ENCODE measurements around the gene MCRIP2.

Gene MCRIP2

GRCh38 chr16:649631-650030, 8.0 kb downstream of the MCRIP2 start:
- no peak for FAIRE-seq

GRCh38 chr16:651844-652243, 10.2 kb downstream of the MCRIP2 start:
- FAIRE-seq, result no peak

- FAIRE-seq, result no peak
Observed at GRCh38 chr16:652454-653305, 11.1 kb downstream of the MCRIP2 start.

- FAIRE-seq, result no peak
Observed at GRCh38 chr16:654034-654433, 12.4 kb downstream of the MCRIP2 start.

- FAIRE-seq, result no peak
Observed at GRCh38 chr16:657487-657886, 15.9 kb downstream of the MCRIP2 start.

GRCh38 chr16:658679-659571, 17.3 kb downstream of the MCRIP2 start:
- FAIRE-seq, result no peak

GRCh38 chr16:659618-660017, 18.0 kb downstream of the MCRIP2 start:
- no peak for FAIRE-seq

GRCh38 chr16:660132-660458, 18.5 kb downstream of the MCRIP2 start:
- no peak for FAIRE-seq

GRCh38 chr16:660459-661183, 19.0 kb downstream of the MCRIP2 start:
- no peak for FAIRE-seq

GRCh38 chr16:661184-661821, 19.7 kb downstream of the MCRIP2 start:
- no peak for FAIRE-seq

GRCh38 chr16:662095-662494, 20.5 kb downstream of the MCRIP2 start:
- no peak for FAIRE-seq

GRCh38 chr16:662597-662996, 21.0 kb downstream of the MCRIP2 start:
- no peak for FAIRE-seq

- FAIRE-seq, result no peak
Observed at GRCh38 chr16:666572-666971, 24.9 kb downstream of the MCRIP2 start.

GRCh38 chr16:667113-667779, 25.6 kb downstream of the MCRIP2 start:
- no peak for FAIRE-seq

GRCh38 chr16:667780-668518, 26.3 kb downstream of the MCRIP2 start, which contains the start of gene RHOT2:
Gene RHOT2, plus strand, starts transcription at chr16:668132. Its CDS starts 68 bp downstream, at chr16:668200.
- FAIRE-seq, result no peak

- FAIRE-seq, result no peak
Observed at GRCh38 chr16:668519-669171, 27.0 kb downstream of the MCRIP2 start.

GRCh38 chr16:669666-670065, 28.0 kb downstream of the MCRIP2 start:
- FAIRE-seq, result no peak

GRCh38 chr16:670485-671352, 29.1 kb downstream of the MCRIP2 start:
- no peak for FAIRE-seq

GRCh38 chr16:671353-672131, 29.9 kb downstream of the MCRIP2 start:
- FAIRE-seq, result no peak

Measured in A204.1 (cell line).